HepG2 (cell line): ENCODE data around the gene HOXA1. TPM values are rescaled to one million over a fixed set of nuclear protein-coding genes. Genes with fewer than 3 reads are reported as not detected.

Experiments
- ATAC-seq: fragments of 200-7000 bp; cut with Tn5 transposase; 3 replicates; pipeline ENCODE4 v1.9.1; 2020; ENCODE audit warnings: mild to moderate bottlenecking, moderate library complexity
- BruUV-seq: library from RNA; stranded (reverse); fragments of 400-500 nt; replicated peaks from 2 replicates; lab custom pipeline; 2021; lab: Mats Ljungman, UMichigan
- CTCF ChIA-PET: fragments of 300-600 bp; formaldehyde crosslinking; extraction: SDS; loops from one replicate; lab custom pipeline; 2021; ENCODE audit warnings: low total read pairs, inconsistent platforms, low intra/inter-chr PET ratio; lab: Yijun Ruan, JAX
- POLR2A ChIA-PET: fragments of 350-600 bp; sonication (Branson Sonifier 250); formaldehyde crosslinking; loops from one replicate; lab custom pipeline; 2020; ENCODE audit warnings: antibody characterized with exemption, inconsistent platforms; lab: Yijun Ruan, JAX
- DNase-seq: peaks from one replicate; pipeline ENCODE4 v3.0.0-alpha.2; 2015; ENCODE audit warnings: low spot score
- FAIRE-seq: peaks from 3 replicates; lab custom pipeline; 2011; peaks lifted over from hg19 to GRCh38; lab: Jason Lieb, UNC
- H2AFZ ChIP-seq: one replicate; pipeline ENCODE4 v1.6.1; 2011; ENCODE audit warnings: low read length, inconsistent platforms
- H3K27ac ChIP-seq: fragments of 300-600 bp; 3 replicates; pipeline ENCODE4 v1.8.0; 2011; ENCODE audit warnings: mixed run types, mild to moderate bottlenecking, mixed read lengths, low read length, inconsistent platforms; ENCODE audit not compliant: insufficient read depth; ENCODE audit errors: extremely low read length
- H3K27me3 ChIP-seq, 2 experiments: fragments of 200-600 bp in 1 of 2; 2 replicates in 1 of 2; 3 replicates in 1 of 2; pipeline versions ENCODE4 v1.6.0 to v1.8.0; 2011; ENCODE audit warnings: low read length in 2 of 2, mild to moderate bottlenecking in 2 of 2, moderate library complexity in 2 of 2, inconsistent platforms in 1 of 2; ENCODE audit not compliant: insufficient read depth in 2 of 2, control insufficient read depth in 1 of 2
- H3K36me3 ChIP-seq, 2 experiments: fragments of 200-600 bp in 1 of 2; replicated peaks in 1 of 2; 2 replicates in 1 of 2; 3 replicates in 1 of 2; pipeline versions ENCODE4 v1.5.1 to v1.8.0; 2011; ENCODE audit warnings: low read length in 2 of 2, inconsistent platforms in 1 of 2; ENCODE audit not compliant: insufficient read depth in 2 of 2, control insufficient read depth in 1 of 2
- H3K4me1 ChIP-seq: 2 replicates; pipeline ENCODE4 v1.5.1; 2012; ENCODE audit warnings: low read length, inconsistent platforms; ENCODE audit not compliant: insufficient read depth
- H3K4me2 ChIP-seq: 2 replicates; pipeline ENCODE4 v1.6.0; 2011; ENCODE audit warnings: low read depth, low read length, inconsistent platforms
- H3K4me3 ChIP-seq, 3 experiments: fragments of 200-600 bp in 1 of 3; sonication (generic), shearing (Covaris generic) in 1 of 3; replicated peaks in 1 of 3; 2 replicates each; pipeline ENCODE4 v1.5.1; 2011 to 2016; ENCODE audit warnings: low read length in 3 of 3, inconsistent platforms in 2 of 3, low read depth in 2 of 3, mild to moderate bottlenecking in 2 of 3, control low read depth in 1 of 3, mixed read lengths in 1 of 3; ENCODE audit not compliant: insufficient read depth in 1 of 3
- H3K79me2 ChIP-seq: one replicate; pipeline ENCODE4 v1.6.1; 2011; ENCODE audit warnings: low read length, inconsistent platforms; ENCODE audit not compliant: insufficient read depth
- H3K9ac ChIP-seq: 2 replicates; pipeline ENCODE4 v1.6.0; 2011; ENCODE audit warnings: mild to moderate bottlenecking, low read depth, low read length, inconsistent platforms; ENCODE audit not compliant: insufficient read depth
- H3K9me3 ChIP-seq: 2 replicates; pipeline ENCODE4 v1.5.1; 2012; ENCODE audit warnings: mild to moderate bottlenecking, low read length
- H4K20me1 ChIP-seq: 2 replicates; pipeline ENCODE4 v1.6.0; 2011; ENCODE audit warnings: inconsistent platforms, mild to moderate bottlenecking, low read length, moderate library complexity; ENCODE audit not compliant: insufficient read depth
- ARNT ChIP-seq: fragments of 450-650 bp; IDR thresholded peaks from 2 replicates; pipeline ENCODE4 v1.6.1; 2017
- ATF7 ChIP-seq, 2 experiments: fragments of 450-650 bp in 1 of 2; sonication (generic) in 1 of 2; formaldehyde crosslinking in 1 of 2; IDR thresholded peaks; 2 replicates each; pipeline versions ENCODE4 v1.4.0 to v1.6.1; 2016 to 2020; ENCODE audit warnings: antibody characterized with exemption in 1 of 2, mild to moderate bottlenecking in 1 of 2, missing genetic modification reagents in 1 of 2
- KDM6A ChIP-seq: IDR thresholded peaks from 2 replicates; pipeline ENCODE4 v1.6.1; 2016; ENCODE audit warnings: low read depth
- SMAD3 ChIP-seq: sonication (generic); formaldehyde crosslinking; IDR thresholded peaks from 2 replicates; pipeline ENCODE4 v1.4.0; 2020; ENCODE audit warnings: missing genetic modification reagents
- ZBTB7A ChIP-seq: sonication (generic); formaldehyde crosslinking; IDR thresholded peaks from 2 replicates; pipeline ENCODE4 v1.8.0; 2022; ENCODE audit warnings: mild to moderate bottlenecking, missing genetic modification reagents
- ZFP41 ChIP-seq: sonication (generic); formaldehyde crosslinking; IDR thresholded peaks from 2 replicates; pipeline ENCODE4 v1.4.0; 2020; ENCODE audit warnings: mild to moderate bottlenecking, missing genetic modification reagents, borderline replicate concordance
- ZNF264 ChIP-seq: sonication (generic); formaldehyde crosslinking; IDR thresholded peaks from 2 replicates; pipeline ENCODE4 v1.4.0; 2020; ENCODE audit warnings: missing genetic modification reagents
- ZNF510 ChIP-seq: sonication (generic); formaldehyde crosslinking; IDR thresholded peaks from 2 replicates; pipeline ENCODE4 v1.4.0; 2020; ENCODE audit warnings: low read depth, mild to moderate bottlenecking, missing genetic modification reagents
- ZNF512 ChIP-seq: sonication (generic); formaldehyde crosslinking; IDR thresholded peaks from 2 replicates; pipeline ENCODE4 v1.4.0; 2020; ENCODE audit warnings: mild to moderate bottlenecking, missing genetic modification reagents
- in situ Hi-C: cut with HindIII; loops from 2 replicates; pipeline ENCODE4 v1.10.0; 2017; ENCODE audit warnings: low pct_unique_long_range_greater_than_20kb; ENCODE audit not compliant: extremely low pct_ligation_motif_present
- intact Hi-C: fragments of 100-400 bp; cut with micrococcal nuclease; formaldehyde crosslinking; loops from one replicate; pipeline ENCODE4 v1.10.0; 2022; ENCODE audit not compliant: unreplicated experiment
- polyA plus RNA-seq, 8 experiments: library from polyadenylated mRNA; depleted of rRNA in 3 of 8; stranded (reverse) in 7 of 8; unstranded in 1 of 8; fragments of >200 nt; fragmentation: Illumina TruSeq in 4 of 8; extraction: Trizol in 4 of 8; gene quantifications; 2 replicates each; pipeline versions ENCODE4 v1.2.1 to v1.2.3, GENCODE V29; 2011 to 2016; ENCODE audit warnings: low read depth in 4 of 8, missing spikeins in 1 of 8, mixed read lengths in 1 of 8; ENCODE audit not compliant: insufficient read depth in 1 of 8
- total RNA-seq, 5 experiments: library from RNA; depleted of rRNA; stranded (reverse); fragments of >200 nt; fragmentation: Illumina TruSeq; extraction: Trizol; gene quantifications; 2 replicates each; pipeline ENCODE4 v1.2.3, GENCODE V29; 2016; ENCODE audit warnings: low read depth in 1 of 5
- TF ChIP-seq, protein P1 (sequence below): sonication (generic); formaldehyde crosslinking; IDR thresholded peaks from 2 replicates; pipeline ENCODE4 v1.9.0; 2022; ENCODE audit warnings: low read depth, missing genetic modification reagents
- TF ChIP-seq, protein P2 (sequence below): sonication (generic); formaldehyde crosslinking; conservative IDR thresholded peaks from 2 replicates; pipeline ENCODE4 v1.8.1; 2023; ENCODE audit warnings: missing genetic modification reagents
- TF ChIP-seq, protein P3 (sequence below), 2 experiments: sonication (generic) in 1 of 2; formaldehyde crosslinking in 1 of 2; IDR thresholded peaks; 2 replicates each; pipeline versions ENCODE4 v1.4.0 to v1.6.1; 2018 to 2020; ENCODE audit warnings: missing genetic modification reagents in 2 of 2, borderline replicate concordance in 1 of 2, low read depth in 1 of 2, mild to moderate bottlenecking in 1 of 2, missing biosample characterization in 1 of 2

The HOXA1 gene
- total and polyA plus RNA-seq, 2 of the 13 experiments (the other 11 are each of a cell fraction or from before 2014, with no cell fraction given) = 0.18 to 0.20 TPM

DNA sequence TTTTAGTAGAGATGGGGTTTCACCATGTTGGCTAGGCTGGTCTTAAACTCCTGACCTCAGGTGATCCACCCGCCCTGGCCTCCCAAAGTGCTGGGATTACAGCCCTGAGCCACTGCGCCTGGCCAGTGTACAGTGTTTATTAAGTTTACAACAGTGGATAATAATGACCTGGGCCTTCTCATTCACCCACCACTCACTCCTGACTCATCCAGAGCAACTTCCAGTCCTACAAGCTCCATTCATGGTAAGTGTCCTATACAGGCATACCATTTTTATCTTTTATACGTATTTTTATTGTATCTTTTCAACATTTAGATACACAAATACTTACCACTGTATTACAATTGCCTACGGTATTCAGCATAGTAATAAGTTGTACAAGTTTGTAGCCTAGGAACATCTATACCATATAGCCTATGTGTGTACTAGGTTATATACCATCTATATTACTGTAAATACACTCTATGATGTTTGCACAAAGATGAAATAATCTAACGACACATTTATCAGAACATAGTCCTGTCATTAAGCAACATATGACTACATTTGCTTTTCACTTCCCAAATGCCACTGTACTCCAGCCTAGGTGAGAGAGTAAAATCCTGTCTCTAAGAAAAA is 17.1 kb downstream of the HOXA1 start (continued):
- TF ChIP-seq, protein P1, sequence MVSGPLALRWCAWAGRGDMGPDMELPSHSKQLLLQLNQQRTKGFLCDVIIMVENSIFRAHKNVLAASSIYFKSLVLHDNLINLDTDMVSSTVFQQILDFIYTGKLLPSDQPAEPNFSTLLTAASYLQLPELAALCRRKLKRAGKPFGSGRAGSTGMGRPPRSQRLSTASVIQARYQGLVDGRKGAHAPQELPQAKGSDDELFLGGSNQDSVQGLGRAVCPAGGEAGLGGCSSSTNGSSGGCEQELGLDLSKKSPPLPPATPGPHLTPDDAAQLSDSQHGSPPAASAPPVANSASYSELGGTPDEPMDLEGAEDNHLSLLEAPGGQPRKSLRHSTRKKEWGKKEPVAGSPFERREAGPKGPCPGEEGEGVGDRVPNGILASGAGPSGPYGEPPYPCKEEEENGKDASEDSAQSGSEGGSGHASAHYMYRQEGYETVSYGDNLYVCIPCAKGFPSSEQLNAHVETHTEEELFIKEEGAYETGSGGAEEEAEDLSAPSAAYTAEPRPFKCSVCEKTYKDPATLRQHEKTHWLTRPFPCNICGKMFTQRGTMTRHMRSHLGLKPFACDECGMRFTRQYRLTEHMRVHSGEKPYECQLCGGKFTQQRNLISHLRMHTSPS = no peak

GRCh38 chr7:27073076-27073475 is 22.7 kb downstream of the HOXA1 start:
- no peak for DNase-seq
- H3K9me3 ChIP-seq = no peaks in the 10 kb centered on the region
- H3K4me2 ChIP-seq = no peak overlapping the region
- no peak for FAIRE-seq
- H3K4me1 ChIP-seq = no peaks in the 10 kb centered on the region
- no peak for ATAC-seq
- intact Hi-C loops (no loop called here), in situ Hi-C loops (no loop called here)
- no TSS peak for BruUV-seq
- no peaks in the 10 kb centered on the region for H3K36me3 ChIP-seq
- H3K4me3 ChIP-seq = no peak overlapping the region
- no peaks in the 10 kb centered on the region for H4K20me1 ChIP-seq
- no peaks in the 10 kb centered on the region for H3K27me3 ChIP-seq
- TF ChIP-seq ZNF264 = no peak
- TF ChIP-seq KDM6A (CRISPR knock-in tag) = no peak
- TF ChIP-seq ATF7 (IDR thresholded peaks at IDR 0.05) = no peak
- no peak for TF ChIP-seq ATF7 (CRISPR knock-in tag; IDR thresholded peaks at IDR 0.05)
- no peak for TF ChIP-seq ZFP41 (CRISPR knock-in tag)
- TF ChIP-seq ARNT = no peak
- no peak for TF ChIP-seq ZBTB7A (CRISPR knock-in tag)
- no peak for TF ChIP-seq SMAD3 (CRISPR knock-in tag)
- TF ChIP-seq, protein P2, sequence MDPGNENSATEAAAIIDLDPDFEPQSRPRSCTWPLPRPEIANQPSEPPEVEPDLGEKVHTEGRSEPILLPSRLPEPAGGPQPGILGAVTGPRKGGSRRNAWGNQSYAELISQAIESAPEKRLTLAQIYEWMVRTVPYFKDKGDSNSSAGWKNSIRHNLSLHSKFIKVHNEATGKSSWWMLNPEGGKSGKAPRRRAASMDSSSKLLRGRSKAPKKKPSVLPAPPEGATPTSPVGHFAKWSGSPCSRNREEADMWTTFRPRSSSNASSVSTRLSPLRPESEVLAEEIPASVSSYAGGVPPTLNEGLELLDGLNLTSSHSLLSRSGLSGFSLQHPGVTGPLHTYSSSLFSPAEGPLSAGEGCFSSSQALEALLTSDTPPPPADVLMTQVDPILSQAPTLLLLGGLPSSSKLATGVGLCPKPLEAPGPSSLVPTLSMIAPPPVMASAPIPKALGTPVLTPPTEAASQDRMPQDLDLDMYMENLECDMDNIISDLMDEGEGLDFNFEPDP = no peak
- TF ChIP-seq, protein P3, sequence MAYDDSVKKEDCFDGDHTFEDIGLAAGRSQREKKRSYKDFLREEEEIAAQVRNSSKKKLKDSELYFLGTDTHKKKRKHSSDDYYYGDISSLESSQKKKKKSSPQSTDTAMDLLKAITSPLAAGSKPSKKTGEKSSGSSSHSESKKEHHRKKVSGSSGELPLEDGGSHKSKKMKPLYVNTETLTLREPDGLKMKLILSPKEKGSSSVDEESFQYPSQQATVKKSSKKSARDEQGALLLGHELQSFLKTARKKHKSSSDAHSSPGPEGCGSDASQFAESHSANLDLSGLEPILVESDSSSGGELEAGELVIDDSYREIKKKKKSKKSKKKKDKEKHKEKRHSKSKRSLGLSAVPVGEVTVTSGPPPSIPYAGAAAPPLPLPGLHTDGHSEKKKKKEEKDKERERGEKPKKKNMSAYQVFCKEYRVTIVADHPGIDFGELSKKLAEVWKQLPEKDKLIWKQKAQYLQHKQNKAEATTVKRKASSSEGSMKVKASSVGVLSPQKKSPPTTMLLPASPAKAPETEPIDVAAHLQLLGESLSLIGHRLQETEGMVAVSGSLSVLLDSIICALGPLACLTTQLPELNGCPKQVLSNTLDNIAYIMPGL (CRISPR knock-in tag; IDR thresholded peaks at IDR 0.05; ENCODE audit: borderline replicate concordance in 1 of 2, low read depth in 1 of 2) = no peak
- TF ChIP-seq ZNF512 (CRISPR knock-in tag) = no peak
- no peak for TF ChIP-seq ZNF510 (CRISPR knock-in tag)
- CTCF ChIA-PET = no interaction called here
- POLR2A ChIA-PET = no interaction called here
- H3K27ac ChIP-seq = no peak overlapping the region
- H3K9ac ChIP-seq = no peak overlapping the region
- H3K79me2 ChIP-seq = no peaks in the 10 kb centered on the region
- H2AFZ ChIP-seq = no peak overlapping the region
